NCI-H146 (cell line): ENCODE results near the gene SMARCA2.

ENCODE experiments used
- DNase-seq: peaks from one replicate; lab custom pipeline; 2025; lab: John Stamatoyannopoulos, UW

Gene SMARCA2

DNA sequence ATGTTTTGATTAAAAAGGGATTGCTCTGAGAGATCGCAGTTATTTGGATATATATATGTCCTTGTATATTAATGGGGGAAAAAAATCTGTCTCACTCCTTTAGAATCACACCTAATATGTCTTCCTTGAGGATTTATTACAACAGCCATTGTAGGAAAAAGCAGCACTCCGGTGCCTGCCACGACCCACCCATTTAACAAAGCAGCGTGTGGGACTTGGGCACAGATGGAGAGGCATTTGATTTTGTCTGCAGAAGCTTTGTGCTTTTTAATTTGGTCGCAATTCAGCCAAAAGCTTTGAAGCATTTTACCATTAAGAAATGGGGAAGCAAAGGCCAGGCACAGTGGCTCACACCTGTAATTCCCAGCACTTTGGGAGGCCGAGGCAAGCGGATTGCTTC, 159.2 kb downstream of the SMARCA2 start:
- DNase-seq = no peak

DNA sequence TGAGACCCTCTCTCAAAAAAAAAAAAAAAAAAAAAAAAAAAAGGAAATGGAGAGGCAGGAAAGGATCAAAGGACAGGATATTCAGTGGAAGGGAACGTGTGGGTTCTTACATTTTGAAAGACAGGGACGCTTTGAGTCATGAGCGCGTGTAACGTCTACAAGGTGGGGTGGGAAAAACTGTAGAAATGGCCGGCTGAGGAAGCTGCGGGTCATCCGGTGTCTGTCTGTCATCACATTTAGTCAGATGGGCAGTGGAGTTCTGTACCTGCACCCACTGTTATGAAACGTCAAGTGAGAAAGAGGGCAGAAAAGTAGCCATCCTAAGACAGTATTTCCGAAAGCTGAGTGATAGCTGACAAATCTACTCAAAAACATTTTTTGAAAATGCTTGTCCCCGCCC, 159.8 kb downstream of the SMARCA2 start:
- DNase-seq = no peak

DNA sequence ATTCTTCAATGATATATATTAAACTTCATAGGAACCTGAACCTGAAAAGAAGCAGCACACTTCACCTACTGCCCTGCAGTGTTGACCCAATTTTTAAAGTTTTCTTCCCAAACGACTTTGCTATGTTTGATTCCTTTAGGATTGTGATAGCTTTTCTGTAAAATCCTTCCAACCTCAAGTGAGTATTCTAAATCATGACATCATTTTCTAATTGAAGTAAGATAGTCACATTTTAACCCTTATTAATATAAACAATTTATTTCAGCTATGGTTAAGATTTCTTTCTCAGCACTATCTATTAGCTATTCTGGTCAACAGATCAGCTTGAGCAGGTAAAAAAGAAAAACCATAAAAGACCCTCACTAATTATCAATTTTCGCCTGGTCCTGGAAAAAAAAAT, 162.0 kb downstream of the SMARCA2 start:
- no peak for DNase-seq

DNA sequence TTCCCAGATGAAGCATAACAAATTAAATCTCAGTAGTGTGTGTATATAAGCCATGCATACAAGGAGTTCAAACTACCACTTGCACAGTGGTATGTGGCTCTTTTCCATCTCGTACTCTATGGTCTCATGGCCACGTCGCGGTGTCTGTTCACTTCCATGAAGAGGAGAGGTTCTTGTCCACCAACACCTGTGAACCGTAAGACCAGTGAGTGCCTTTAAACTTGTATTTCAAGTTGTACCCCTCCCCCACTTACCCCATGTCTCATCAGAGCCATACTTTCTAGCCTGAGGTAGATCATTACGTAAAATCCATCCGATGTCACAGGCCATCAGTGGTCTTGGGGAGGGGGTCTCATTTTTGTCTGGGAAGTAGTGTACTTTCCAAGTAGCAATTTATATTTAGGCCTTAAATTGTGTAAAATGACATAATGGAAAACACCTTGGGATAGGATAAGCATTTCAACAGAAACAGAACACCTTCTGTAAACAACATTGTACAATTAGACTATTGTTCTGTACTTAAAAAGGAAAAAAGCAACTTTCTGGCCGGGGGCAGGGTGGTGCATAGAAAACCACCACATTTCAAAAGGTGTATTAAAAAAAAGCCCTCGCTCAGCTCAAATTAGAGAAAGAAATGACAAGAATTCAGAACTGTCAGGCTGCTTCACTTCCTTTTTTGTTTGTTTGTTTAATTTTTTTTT, 163.0 kb downstream of the SMARCA2 start:
- no peak for DNase-seq

DNA sequence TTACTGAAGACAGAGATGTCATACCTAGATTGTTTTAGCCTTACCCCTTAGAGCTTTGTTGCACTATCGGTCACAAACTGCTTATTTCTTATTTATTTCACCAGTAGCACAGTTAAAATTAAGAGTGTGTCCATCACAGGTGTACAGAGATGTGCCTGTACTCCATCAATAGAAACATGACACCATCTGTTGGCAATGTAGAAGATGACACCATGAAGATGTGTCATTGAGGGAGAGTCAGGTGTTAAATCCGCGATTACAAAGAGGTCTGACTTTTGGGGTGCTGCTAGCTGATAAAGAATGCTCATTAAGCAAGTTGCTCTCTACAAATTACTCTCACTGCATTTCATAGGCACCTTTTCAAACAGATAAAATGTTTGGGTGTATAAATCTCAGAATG, 164.4 kb downstream of the SMARCA2 start:
- peak; percentile 57 for DNase-seq

DNA sequence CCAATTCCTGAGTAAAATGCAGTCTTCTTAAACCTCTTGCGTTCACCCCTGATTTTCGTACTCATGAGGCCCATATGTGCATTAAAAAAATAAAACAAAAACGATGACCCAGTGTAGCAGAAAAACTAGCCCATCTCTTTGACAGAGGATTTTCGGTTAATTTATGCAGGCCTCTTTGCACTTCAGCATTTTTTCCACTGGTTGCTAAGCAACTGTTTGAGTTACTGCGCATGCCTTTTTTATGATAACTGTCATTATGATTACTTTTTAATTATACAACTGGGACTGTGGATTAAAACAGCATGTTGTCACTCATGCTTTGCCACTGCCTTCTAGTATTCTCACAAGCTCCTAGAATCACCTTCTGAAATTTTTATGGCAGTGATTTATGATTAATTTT, 165.0 kb downstream of the SMARCA2 start:
- DNase-seq = peak; percentile 54

DNA sequence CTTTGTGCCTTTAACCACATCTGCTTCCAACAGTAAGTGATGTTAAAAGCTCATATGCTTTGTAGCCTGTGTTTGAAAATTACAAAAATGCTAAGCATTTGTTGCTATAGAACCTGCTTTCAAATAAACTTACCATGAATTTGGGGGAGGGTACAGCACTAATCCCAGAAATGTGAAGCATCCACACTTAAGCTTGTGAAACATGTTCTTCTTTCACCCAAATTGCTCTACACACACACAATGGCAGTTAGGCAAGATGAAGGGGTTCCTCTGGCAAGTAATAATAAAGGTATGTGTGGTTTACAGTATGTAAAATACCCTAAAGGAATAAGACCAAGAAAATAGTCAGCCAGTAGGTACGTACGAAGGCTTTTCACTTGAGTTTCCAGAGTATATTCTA, 165.6 kb downstream of the SMARCA2 start:
- DNase-seq = no peak

DNA sequence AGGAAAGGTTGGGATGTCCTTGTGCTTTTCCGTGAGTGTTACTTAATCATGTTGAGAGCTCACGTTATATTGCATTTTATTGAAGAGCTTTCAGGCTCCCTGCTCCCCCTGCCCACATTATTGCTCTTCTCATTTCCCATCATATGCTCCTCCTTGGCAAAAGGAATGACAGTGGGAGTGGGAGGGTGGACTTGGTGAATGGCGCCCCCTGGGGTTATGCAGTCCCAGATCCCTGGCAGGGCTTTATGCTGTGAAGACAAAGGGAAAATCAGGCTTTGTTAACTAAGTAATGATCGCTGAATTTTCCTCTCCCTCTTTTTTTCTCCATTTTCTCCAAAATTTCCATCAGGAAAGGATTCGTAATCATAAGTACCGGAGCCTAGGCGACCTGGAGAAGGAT, 166.6 kb downstream of the SMARCA2 start:
- peak; percentile 71 for DNase-seq

DNA sequence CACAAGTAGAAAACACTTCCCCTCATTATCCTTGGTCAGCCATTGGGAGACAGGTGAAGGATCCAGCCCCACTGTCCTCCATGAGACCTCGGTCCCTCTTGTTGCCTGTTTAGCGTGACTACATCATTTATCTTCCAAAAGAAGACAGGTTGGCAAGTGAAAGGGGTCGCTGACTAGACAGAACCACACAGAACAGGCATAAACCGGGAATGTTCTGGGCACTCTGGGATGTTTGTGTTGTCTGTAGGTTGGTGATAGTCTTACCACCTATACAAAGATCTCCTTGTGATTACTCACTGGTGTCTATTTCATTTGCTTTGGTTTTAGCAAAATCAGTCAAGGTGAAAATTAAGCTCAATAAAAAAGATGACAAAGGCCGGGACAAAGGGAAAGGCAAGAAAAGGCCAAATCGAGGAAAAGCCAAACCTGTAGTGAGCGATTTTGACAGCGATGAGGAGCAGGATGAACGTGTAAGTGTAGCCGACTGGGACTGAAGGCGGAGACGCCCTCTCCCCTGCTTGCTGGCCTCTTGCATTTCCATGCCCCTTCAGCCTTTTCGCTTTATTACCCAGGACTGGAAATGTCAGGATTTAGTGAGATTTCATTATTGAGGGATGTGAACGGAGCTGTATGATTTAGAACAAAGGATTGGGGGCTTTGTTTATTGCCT, 175.9 kb downstream of the SMARCA2 start:
- no peak for DNase-seq

DNA sequence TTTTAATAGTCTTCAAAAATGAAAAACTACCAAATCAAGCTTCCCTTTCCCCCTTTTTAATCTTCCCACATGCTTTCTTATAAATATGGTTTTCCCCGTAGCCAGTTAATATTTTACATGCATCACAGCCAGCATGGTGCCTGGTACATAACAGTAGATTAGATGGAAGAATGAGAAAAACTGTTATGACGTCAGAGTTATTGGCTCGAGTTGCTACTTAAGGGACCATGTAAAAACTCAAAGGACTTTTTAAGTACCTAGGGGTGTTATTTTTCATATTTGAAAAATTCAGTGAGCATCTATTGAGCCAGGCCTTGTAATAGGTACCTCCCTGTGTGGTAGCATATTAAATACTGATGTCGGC, 176.4 kb downstream of the SMARCA2 start:
- no peak for DNase-seq

DNA sequence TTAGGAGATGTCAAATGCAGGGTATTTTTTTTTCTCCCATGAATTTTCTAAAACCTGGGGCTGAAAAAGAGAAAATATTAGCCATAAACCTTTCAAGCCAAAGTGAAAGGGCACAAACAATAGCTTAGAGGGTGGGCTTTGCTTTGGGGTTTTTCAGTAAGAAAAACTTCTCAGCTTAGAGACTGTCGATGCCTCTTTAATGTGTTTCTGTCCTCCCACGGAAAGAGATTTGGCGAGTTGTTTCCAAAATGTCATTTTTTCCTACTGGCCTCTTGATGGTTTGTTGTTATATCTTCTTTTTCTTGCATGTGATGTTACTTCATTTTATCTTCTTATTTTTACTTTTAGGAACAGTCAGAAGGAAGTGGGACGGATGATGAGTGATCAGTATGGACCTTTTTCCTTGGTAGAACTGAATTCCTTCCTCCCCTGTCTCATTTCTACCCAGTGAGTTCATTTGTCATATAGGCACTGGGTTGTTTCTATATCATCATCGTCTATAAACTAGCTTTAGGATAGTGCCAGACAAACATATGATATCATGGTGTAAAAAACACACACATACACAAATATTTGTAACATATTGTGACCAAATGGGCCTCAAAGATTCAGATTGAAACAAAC, 177.3 kb downstream of the SMARCA2 start:
- no peak for DNase-seq

DNA sequence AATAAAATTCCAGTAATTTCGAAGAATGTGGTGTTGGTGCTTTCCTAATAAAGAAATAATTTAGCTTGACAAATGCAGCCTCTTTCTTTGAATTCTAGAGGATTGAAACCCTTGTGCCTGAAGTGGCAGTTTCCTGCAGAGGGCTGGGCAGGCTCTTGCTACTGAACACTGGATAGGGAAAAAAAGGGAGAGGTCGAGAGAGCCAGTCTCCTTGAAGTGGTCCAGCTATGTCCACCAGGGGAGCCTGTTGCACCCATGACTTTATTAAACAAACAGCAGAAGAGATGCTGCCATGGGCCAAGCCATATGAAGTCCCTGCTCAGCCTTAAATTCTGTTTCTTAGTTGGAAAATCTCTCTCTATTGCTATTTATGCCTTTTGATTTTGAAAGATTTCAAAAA, 178.4 kb downstream of the SMARCA2 start:
- DNase-seq = no peak

DNA sequence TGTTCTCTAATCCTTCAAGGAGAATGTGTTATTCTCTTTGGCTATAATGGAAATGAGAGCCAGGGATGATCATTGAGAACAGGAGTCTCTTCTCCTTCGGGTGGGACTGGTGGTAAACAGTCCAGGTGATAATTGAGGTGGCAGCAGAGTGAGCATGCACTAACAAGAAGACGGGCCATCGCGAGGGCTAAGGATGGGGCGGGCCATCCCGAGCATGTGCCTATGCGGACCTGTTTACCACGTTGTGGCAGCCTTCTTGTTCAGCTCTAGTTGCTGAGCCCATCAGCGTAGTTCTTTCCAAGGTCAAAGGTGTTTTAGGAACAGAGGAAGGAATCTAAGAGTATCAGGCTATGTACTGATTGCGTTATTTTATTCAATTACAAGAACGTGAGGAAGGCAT, 180.1 kb downstream of the SMARCA2 start:
- no peak for DNase-seq

DNA sequence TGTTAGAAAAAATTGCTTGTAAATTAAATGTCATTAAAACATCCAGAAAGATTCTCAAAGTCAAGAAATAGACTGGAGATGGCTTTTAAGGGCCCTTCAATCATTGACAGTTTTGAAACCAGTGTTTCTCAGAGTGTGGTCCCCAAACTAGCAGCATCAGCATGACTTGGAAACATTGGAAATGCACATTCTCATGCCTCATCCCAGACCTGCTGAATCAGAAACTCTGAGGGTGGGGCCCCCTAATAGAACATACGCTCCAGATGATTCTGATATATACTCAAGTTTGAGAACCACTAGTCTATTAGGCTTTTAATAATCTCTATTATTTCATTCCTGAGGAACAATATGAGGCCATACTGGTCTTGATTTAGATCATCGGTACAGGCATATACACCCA, 181.6 kb downstream of the SMARCA2 start:
- DNase-seq = no peak

DNA sequence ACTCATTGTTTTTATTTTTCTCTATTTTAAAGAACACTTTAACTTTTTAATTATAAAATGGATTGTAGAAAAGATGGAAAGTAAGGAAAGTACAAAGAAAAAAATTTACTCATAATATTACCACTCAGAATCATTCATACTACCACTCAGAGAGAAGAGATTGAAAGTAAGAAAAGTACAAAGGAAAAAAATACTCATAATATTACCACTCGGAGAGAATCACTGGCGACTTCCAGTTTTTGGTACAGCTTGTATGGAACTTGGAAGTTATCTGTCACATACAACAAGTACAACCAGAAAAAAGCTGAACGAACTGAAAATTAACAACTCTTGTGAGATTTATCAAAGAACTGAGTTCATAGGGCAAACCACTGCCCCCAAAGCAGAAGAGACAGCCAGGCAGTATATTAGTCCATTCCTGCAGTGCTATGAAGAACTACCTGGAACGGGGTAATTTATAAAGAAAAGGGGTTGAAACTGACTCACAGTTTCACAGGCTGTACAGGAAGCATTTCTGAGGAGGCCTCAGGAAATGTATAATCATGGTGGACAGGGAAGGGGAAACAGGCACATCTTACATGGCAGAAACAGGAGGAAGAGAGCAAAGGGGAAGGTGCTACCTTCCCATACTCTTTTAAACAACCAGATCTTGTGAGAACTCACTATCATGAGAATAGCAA, 183.9 kb downstream of the SMARCA2 start:
- no peak for DNase-seq

DNA sequence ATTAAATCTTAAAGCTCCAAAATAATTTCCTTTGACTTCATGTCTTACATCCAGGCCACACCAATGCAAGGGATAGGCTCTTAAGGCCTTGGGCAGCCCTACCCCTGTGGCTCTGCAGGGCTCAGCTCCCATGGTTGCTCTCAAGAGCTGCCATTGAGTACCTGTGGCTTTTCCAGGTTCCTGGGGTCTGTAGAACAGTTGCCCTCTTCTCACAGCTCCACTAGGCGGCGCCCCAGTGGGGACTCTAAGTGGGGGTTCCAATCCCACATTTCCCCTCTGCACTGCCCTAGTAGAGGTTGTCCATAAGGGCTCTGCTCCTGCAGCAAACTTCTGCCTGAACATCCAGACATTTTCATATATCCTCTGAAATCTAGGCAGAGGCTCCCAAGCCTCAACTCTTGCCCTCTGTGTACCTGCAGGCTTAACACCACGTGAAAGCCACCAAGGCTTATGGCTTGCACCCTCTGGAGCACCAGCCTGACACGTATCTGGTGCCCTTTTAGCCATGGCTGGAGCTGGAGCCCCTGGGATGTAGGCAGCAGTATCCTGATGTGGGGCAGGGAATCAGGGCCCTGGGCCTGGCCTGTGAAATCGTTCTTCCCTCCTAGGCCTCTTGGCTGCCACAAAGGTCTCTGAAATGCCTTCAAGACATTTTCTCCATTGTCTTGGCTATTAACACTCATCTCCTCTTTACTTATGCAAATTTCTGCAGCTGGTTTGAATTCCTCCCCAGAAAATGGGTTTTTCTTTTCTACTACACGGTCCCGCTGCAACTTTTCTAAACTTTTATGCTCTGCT, 185.1 kb downstream of the SMARCA2 start:
- DNase-seq = no peak

DNA sequence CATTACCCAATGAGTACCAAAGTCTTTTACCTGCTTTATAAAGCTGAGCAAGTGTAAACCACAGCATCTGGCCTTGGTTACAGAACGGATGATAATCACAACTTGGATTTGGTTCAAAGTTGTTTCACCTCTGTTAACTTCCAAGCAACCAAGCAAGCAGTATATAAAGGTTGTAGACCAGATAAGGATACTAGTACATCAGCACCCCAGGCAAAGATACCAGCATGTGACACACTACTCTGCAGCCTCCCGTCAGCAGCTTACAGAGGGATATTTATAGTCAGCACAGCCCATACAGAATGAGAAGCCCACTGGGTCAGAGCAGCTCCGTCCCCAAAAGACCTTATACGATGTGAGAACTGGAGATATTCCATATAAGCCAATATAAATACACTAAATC, 193.3 kb downstream of the SMARCA2 start:
- no peak for DNase-seq

DNA sequence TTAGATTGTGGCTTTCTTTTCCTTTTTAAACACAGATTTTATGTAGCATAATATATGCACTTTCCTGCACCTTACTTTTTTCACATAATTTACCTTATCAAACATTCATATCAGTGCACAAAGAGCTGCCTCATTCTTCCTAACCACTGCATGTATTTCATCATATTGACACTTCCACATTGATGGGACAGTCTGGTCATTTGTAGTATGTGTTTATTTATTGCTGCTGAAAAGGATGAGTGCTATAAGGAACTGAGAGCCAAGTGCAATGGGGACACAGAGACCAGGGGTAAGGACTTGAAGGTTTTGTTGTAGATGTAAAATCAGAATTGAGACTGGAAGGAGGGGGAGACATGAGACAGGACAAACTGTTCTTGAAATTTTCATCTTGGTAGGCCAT, 193.8 kb downstream of the SMARCA2 start:
- no peak for DNase-seq

DNA sequence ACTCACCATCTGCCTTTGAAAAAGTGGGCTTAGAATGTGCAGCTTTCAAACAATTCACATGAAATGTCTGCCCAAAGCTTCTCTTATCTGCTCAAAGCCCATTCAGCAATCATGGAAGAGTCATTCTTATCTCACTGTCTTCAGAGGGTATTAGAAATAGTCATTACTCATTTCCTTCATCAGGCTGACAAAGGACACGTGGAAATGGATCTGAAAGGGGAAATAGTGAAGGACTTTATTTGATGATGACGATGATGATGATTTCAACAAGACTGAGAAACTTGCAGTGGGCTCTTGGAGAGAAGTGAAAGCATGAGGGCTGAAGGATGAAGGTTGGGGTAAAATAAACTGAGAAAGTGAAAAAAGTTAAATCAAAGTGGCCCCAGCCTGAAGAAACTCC, 194.3 kb downstream of the SMARCA2 start:
- no peak for DNase-seq

DNA sequence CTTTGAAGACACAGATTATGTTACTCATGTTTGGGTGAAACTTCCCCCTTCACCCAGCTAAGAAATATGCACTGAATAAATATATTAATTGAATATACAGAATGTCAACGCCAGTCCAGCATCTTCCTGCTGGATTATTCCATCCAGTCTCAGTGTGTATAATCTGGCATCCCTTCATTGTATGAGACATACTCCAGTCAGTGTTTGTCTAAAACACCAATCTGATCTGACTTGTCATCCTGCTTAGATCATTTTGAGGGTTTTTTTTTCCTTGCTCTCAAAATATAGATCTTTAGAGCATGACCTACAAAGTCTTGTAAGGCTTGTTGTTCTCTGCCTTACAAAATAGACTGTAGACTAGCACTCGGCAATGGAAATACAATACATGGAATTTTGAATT, 195.1 kb downstream of the SMARCA2 start:
- no peak for DNase-seq

DNA sequence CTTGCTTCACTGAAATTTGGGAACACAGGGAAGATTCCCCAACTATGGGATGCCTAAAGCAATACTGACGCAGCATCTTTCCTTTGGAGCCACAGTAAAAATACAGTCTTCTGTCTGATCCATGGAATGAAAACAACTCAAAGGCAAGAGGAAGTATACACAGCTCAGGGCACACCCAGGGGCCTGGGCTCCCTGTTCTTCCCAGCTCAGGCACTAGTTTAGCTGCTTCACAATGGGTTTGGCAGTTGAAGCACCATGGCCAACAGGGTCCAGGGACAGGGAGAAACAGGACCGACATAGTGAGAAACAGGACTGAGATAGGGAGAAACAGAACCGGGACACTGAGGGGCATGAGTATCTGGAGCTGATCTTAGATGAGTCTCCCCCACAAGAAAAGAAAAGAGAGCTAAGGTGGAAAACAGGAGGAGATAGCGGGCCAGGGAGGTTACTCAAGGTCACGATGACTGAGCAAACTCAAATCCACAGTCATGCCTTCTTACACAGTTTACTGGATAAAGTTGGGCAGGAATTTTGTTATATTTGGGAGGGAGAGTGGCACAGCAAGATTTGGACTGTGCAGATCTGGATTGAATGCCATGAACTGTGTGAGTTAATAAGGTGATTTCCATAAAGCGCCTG, 198.8 kb downstream of the SMARCA2 start:
- DNase-seq = no peak

DNA sequence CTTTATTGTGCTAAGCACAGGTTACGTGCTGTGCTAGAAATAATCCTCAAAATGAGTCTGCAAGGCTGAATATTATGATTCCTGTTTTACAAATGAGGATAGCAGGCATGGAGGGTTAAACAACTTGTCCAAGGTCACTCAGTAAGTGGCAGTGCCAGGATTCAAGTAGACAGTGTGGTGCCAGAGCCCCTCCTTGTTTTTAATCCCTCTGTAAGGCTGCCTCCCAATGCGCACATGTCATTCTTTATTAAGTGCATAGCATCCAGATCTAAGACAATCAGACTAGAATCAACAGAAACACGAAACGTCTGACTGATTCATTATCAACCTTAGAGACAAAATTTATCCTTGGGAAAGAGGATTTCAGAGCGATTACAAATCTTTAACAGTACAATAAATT, 199.6 kb downstream of the SMARCA2 start:
- no peak for DNase-seq
